Left forelimb (tissue), 1 donor: ENCODE data around the gene RHOXF1.
"Not testable (repeated sequence)": the region's sequence is repeated elsewhere in the genome, so short reads cannot be mapped to it uniquely, and the experiment has no call there.

Source experiments
- DNase-seq: peaks from one replicate; pipeline ENCODE4 v3.0.0-alpha.2; 2018; ENCODE audit warnings: low spot score

Gene RHOXF1, protein sequence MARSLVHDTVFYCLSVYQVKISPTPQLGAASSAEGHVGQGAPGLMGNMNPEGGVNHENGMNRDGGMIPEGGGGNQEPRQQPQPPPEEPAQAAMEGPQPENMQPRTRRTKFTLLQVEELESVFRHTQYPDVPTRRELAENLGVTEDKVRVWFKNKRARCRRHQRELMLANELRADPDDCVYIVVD

DNA sequence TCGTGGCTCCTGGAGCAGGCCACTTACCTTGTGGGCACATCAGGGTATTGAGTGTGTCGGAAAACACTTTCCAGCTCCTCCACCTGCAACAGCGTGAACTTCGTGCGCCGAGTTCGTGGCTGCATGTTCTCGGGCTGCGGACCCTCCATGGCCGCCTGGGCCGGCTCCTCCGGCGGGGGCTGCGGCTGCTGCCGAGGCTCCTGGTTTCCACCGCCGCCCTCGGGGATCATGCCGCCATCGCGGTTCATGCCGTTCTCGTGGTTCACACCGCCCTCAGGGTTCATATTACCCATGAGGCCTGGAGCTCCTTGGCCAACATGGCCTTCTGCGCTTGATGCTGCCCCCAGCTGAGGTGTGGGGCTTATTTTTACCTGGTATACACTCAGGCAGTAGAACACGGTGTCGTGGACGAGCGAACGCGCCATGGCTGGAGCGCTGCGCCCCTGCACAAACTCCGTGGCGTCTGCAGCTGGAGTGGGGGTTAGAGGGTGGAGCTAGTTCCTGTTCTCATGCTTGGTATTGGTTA, at the start of gene RHOXF1:
Gene RHOXF1, minus strand, starts transcription at position 476 of the 526 bp plus-strand sequence. Its CDS starts 51 bp downstream, at position 425.
- no peak for DNase-seq

DNA sequence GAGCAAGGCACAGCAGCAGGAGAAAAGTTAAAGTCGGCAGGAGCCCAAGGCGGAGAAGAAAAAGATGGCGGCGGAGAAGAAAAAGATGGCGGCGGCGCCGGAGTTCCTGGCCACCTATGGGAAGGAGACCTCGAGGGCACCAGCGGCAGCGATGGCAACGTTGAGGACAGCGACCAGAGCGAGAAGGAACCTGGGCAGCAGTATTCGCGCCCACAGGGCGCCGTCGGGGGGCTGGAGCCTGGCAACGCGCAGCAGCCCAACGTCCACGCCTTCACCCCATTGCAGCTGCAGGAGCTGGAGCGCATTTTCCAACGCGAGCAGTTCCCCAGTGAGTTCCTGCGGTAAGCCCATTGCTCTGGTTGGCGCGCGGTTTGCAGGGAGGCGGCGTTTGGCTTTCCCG, 43.4 kb upstream of the RHOXF1 start:
- DNase-seq, result not testable (repeated sequence)

DNA sequence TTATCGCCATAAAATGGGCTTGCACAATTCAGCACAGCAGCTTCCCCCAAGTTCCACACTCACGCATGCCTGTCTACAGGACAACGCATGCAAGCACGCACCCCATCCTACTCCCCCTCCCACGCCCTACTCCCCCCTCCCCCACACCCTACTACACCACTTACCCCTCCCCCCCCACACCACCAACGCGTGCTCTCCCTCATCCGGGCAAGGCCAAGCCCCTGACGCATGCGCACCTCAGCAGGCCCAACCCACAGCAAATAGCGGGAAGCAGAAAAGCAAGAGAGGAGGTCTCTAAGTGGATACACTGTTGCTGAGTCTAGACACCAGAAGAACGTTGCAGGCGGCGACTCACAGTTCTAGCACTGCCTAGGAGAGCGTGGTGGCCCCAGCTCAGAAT, 42.6 kb upstream of the RHOXF1 start, which contains the start of gene RHOXF2:
Gene RHOXF2, plus strand, starts transcription at position 301 of the 400 bp plus-strand sequence. CDS start 138 bp downstream, outside the sequence.
- not testable (repeated sequence) for DNase-seq

DNA sequence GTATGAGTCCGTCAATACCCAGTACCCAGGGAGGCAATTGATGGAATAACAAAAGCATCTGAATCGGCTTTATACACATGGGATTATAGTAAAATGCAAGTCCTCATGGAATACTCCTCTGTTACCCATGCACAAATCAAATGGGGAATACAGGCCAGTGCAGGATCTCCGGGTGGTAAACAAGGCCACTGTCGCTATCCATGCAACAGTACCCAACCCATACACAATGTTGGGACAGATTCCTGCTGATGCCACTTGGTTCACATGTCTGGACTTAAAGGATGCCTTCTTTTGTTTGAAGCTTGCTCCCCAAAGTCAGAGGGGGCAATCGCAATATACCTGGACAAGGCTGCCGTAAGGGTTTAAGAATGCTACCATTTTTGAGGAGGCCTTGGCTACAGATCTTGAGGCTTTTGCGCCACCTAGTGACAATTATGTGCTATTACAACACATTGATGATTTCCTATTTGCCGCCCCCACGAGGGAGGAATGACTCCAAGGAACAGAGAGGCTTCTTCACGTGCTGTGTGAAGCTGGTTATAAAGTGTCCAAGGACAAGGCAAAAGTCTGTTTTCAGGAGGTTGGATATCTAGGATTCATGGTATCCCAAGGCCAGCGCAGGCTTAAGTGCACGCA, 34.5 kb upstream of the RHOXF1 start:
- DNase-seq, result not testable (repeated sequence)

DNA sequence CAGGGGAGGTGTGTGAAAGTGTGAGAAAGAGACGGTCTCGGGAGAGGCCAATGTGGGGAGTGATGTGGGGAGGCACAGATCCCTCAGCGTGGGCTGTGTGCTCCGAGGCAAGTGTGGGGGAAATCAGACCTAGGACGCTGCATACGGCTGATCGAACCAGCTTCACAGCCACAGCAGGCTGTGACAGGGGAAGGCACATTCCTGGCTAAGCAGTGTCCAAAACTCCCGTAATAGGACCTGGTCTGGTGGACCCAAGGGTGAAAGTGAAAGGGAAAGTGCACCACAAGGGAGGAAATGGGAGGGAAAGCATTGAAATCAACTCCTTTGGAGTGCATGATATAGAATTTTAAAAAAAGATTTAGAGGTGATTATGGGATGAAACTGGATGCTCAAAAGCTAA, 31.8 kb upstream of the RHOXF1 start:
- DNase-seq, result no peak

DNA sequence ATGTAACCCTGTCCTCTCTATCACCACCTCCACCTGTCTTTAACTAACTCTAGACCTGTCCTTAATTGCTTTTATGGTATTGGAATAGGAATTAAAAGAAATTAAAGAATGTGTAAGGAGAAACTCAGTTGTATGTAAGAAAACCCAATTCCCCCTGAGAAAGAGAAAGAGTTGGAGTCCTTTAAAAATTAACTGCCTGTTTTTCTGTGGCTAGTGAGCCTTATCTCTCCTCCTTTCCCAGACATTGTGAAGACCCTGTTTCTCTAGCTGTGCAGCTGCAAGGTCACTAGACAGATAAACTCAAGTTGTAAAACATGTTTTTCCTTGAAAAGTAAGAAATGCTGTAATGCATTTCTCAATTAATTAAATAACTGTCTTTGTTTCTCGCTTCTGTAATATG, 30.6 kb upstream of the RHOXF1 start:
- not testable (repeated sequence) for DNase-seq

DNA sequence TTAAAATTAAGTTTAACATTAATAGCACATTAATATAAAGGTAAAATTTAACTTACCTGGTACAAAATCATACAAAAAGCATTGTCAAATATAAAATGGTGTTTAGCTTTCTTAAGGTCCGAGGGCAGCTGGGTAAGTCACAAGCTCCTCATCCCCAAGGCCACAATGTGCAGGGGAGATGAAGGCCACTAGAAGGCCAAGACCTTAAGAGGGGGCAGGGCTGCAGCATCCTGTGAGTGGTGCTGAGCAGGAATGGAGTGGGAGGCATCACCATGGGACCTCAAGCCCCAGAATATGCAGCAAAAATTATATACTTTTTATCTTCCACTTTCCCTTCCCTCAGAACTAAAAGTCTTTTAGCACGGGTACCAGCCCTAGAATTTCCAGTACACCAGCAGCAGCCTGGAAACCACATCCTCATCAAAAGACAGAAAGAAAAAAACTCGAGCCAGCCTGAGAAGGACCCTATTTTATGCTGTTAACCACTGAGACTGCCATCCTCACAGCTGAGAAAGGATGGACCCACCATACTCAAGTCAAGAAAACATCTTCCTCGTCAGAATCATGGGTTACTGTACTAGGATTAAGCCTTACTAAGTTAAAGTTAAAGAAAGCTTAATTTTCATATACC, 29.7 kb upstream of the RHOXF1 start:
- DNase-seq, result no peak

DNA sequence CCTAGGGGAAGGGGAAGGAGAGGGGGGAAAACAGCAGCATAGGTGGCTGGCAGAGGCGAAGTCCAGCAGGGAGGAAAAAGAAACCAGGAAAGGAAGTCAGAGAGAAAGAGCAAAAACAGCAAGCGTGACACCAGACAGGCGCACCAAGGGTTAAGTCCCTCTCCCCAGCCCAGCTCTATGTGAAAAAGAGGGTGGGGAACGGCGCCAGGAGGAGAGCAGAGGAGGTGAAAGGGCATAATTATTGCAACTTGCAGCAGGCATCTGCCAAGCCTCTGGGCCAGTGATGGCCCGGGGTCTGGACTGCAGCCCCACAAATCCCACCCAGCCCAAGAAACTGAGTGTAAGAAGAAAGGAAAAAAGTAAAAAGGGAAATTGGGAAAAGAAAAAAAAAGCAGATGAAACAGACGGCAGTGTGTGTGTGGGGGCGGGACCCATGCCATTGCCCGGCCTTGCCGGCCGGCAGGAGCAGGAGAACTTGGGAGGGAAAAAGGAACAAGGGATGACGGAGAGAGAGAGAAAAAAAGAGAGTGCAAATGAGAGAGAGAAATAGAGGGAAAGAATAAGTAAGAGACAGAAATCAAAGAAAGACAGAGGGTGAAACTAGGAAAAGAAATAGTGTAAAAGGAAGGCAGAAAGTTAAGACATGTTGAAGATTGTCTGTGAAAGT, 28.6 kb upstream of the RHOXF1 start:
- DNase-seq, result no peak

DNA sequence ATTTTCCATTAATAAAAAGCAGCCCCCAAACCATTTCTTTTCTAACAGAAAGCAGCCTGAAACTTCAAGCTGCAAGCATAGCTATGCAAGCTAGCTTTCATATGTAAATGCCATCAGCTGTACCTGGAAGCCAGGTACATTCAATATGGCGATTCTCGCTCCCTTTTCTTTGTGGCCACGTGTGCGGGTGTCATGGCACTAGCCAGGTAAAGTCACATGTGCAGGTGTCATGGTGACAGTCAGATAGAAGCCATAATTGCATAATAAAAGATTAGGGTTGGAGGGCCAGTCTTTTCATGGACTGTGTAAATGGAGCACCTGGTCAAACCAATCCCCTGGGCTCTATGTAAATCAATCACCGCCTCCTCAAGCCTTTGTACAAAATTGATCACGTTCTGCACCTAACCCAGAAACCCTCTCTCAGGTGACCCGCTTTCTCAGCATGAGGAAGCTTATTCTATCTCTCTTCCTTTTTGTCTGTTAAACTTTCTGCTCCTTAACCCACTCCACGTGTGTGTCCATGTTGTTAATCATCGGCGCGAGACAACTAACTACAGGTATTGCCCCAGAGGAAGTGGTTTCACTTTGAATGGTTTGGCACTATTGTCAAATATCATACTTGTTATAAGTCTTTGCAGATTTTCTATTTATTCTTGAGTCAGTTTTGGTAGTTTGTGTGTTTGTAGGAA, 24.7 kb upstream of the RHOXF1 start:
- DNase-seq, result no peak

DNA sequence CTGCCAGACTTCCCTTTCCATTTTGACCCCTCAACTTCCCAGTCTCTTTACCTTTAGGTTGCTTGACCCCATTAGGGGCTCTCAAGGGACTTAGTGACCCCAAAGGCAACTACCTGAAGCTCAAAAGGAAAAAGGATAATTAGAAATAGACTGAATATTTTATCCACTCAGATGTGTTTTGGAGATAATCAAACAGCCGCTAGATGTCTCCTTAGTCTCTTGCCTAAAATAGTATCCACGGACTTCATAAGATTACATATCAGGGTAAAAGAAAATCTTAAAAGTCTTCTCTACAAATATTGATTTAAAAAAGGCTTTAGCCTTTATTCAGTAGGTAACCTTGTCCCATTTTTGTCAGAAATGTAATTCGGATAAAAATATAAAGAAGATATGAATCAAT, 21.7 kb upstream of the RHOXF1 start:
- DNase-seq, result no peak

DNA sequence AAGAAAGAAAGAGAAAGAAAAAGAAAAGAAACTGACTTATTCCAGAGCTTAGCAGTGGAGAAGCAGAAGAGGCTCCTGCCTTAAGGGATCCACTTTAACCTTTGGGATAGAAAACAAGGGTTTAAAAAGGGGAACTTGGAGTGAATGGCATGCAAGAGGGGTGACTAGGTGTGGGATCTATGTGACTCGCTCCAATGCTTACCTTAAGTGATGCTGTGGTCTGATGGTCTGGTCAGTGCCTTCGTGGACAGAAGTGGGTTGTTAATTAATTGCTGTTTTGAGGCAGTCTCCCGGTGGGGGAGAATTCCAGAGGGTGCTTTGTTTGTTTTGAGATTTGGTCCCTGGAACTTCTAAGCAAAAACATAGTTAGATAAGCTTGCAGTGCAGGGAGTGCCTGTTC, 21.1 kb upstream of the RHOXF1 start:
- DNase-seq, result no peak

DNA sequence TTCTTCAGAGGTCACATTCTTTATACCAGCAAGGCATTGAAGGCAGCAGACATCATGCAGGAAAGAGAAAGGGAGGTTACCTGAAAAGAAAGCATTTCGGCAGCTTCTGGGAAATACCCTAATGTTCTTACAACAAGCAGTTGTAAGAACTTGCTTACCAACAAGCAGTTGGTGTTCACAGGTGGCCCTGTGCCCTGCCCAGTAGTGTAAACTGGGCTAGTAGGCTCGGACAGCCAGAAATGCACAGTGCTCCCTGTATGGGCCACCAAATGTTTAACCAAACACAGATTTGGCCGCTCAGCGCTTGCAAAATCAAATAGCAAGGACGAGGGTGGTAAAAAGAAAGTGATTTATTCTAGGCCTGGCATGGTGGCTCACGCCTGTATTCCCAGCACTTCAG, 20.4 kb upstream of the RHOXF1 start:
- no peak for DNase-seq

DNA sequence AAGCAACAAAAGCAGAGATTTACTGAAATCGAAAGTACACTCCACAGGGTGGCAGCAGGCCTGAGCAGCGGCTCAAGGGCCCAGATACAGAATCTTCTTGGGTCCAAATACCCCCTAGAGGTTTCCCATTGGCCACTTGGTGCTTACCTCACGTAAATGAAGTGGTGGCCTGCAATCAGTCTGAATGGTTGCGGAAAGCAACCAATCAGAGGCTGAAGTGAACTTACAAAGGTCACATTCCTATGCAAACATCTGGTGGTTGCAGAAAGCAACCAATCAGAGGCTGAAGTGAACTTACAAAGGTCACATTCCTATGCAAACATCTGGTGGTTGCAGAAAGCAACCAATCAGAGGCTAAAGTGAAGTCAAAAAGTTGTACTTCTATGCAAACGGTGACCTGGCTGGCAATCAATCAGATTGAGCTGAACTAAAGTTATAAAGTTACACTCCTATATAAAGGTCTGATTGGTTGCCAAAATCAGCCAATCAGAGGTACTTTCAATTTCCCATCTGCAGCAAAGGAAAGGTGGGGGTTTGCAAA, 12.7 kb upstream of the RHOXF1 start:
- not testable (repeated sequence) for DNase-seq

DNA sequence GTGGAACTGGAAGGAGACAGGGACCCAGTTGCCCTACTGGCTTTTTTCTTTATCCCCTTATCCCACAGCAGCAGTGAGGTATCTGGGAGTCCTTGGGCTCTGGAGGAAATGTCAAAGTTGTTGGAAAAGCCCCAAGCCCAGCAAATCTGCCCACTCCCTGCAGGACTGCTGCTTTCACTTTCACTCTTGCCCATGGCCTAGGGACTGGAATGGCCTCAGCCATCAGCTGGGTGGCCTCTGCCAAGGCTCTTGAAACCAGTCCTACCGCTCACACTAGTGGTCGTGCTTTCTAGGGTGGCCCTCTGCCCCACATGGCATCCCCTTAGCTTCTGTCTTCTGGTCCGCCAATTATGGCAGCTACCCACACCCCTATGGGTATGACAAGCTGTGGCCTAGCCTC, 9.7 kb upstream of the RHOXF1 start:
- DNase-seq, result no peak

DNA sequence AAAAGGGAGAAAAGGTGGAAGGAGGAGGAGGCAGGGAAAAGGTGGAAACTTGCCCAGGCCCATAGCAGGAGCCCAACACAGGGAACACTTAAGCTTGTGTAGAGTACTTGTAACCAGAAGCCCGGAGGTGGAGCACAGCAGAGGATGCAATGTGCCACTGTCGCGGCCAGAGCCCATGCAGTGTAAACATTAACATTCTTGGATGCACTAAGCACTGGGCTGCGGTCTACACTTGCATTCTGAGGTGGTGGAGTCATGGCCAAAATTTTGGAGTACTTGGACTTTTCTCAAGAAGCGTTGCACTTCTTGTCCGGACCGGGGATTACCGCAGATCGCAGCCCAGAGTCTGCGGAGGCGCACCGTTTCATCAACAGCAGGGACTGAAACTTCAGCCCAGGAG, 4.5 kb upstream of the RHOXF1 start:
- DNase-seq, result no peak

DNA sequence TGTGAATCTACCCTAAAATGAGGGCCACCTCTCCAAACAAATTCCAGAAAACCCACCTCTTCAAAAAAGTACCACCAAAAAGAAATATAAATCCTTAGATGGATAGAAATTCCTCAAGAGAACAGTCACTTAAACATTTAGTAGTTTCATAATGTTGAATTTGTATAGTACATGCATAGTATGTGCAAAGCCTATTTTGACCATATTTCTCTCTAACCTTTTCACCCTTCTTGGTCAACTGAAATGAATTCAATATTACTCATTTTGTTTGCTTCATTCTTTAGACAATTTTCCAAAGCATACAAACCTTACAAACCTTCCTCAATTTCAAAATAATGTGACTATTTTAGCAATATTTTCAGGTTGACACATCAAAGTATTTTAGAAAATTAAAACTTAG, 4.1 kb downstream of the RHOXF1 start:
- DNase-seq, result no peak

DNA sequence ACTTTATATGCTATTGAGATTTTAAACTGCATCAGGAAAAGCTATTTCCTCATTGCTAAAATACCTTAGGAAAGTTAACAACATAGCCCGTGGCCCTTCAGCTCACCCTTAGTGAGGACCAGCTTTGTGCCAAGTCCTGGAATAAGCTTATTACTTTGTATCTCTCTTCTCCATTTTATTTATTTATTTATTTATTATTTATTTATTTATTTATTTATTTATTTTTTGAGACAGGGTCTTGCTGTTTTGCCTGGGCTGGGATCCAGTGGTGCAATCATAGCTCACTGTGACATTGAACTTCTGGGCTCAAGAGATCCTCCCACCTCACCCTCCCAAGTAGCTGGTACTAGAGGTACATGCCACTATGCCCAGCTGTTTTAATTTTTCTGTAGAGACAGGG, 6.3 kb downstream of the RHOXF1 start:
- DNase-seq, result no peak

DNA sequence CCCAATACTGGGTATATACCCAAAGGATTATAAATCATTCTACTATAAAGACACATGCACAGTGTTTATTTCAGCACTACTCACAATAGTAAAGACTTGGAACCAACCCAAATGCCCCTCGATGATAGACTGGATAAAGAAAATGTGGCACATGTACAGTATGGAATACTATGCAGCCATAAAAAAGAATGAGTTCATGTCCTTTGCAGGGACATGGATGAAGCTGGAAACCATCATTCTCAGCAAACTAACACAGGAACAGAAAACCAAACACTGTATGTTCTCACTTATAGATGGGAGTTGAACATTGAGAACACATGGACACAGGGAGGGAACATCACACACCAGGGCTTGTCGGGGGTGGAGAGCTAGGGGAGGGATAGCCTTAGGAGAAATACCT, 11.0 kb downstream of the RHOXF1 start:
- DNase-seq, result not testable (repeated sequence)

DNA sequence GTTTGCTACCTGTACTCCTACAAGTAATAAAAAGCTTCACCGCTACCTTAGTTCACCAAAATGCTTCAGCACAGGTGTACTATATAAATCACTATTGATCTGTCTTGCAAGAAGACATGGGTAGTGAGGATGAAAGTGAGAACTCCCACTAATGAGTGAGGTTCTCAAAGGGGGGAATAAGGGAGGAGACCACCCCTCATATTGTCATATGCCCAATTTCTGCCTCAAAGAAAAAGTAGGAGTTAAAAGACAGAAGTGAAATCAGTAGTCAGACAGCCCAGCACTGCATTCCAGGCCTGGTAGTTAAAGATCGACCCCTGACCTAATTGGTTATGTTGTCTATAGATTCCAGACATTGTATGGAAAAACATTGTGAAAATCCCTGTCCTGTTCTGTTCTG, 14.7 kb downstream of the RHOXF1 start:
- DNase-seq, result not testable (repeated sequence)

DNA sequence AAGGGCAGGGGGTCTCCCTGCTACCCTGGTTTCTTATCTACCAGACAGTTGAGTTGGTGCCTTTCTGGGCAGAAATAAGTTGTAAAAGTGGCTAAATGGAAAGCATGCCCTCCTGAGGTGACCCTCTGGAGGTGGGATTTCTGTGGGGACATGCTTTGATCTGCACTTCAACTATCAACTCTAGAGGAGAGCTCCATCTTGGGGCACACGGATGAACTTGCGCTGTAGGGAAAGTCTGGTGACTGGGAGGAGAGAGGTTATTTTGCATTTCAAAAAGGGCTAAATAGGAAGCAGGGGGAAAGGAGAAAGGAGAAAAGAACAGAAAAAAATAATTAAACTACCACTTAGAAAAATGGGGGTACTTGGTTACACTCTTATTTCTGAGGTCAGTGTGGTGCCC, 25.5 kb downstream of the RHOXF1 start:
- no peak for DNase-seq

DNA sequence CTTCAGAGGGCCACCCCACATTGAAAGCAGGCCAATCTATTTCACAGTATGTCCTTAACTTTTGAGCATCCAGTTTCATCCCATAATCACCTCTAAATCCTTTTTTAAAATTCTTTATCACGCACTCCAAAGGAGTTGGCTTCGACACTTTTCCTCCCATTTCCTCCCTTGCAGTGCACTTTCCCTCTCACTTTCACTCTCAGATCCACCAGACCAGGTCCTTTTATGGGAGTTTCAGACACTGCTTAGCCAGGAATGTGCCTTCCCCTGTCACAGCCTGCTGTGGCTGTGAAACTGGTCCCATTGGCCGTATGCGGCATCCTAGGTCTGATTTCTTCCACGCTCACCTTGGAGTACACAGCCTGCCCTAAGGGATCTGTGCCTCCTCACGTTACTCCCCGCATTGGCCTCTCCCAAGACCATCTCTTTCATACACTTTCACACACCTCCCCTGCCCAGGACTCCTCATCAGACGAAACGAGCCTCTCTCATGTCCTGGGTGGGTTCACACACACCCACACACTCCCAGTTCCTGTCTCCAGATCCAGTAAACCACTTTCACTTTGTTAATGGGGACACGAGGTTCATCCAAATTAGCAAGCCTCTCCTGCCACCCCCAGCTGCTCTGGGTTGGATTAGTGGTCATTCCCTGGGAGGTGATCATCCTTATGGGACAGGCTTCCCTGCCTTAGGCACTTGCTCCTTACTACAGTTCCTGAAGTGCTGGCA, 28.3 kb downstream of the RHOXF1 start:
- DNase-seq, result no peak
